H9 (cell line): ENCODE results near the gene ANXA1. TPM values are rescaled to one million over a fixed set of nuclear protein-coding genes. Genes with fewer than 3 reads are reported as not detected.

Experiments used
- DNase-seq: peaks from one replicate; pipeline ENCODE4 v3.0.0-alpha.2; 2017
- H2AFZ ChIP-seq: one replicate; pipeline ENCODE4 v1.6.1; 2013; ENCODE audit warnings: mild to moderate bottlenecking, low read length, control low read depth, moderate library complexity
- H2AK5ac ChIP-seq: 2 replicates; pipeline ENCODE4 v1.6.1; 2013; ENCODE audit warnings: low read length, control low read depth, mixed read lengths; ENCODE audit not compliant: insufficient read length
- H2BK120ac ChIP-seq: one replicate; pipeline ENCODE4 v1.6.1; 2013; ENCODE audit warnings: low read depth, mild to moderate bottlenecking, low read length, control low read depth, inconsistent platforms; ENCODE audit not compliant: poor library complexity, severe bottlenecking
- H2BK12ac ChIP-seq: 2 replicates; pipeline ENCODE4 v1.6.1; 2013; ENCODE audit warnings: low read length, control low read depth, mixed read lengths, low read depth; ENCODE audit not compliant: insufficient read length
- H2BK15ac ChIP-seq: 2 replicates; pipeline ENCODE4 v1.6.1; 2013; ENCODE audit warnings: low read depth, low read length, control low read depth
- H2BK20ac ChIP-seq: one replicate; pipeline ENCODE4 v1.6.1; 2013; ENCODE audit warnings: low read depth, mild to moderate bottlenecking, low read length, control low read depth, inconsistent platforms; ENCODE audit not compliant: poor library complexity, severe bottlenecking
- H2BK5ac ChIP-seq: 2 replicates; pipeline ENCODE4 v1.6.1; 2013; ENCODE audit warnings: low read length, control low read depth, mixed read lengths; ENCODE audit not compliant: insufficient read length
- H3K14ac ChIP-seq: 2 replicates; pipeline ENCODE4 v1.6.1; 2013; ENCODE audit warnings: low read length, control low read depth; ENCODE audit not compliant: insufficient read depth
- H3K18ac ChIP-seq: 2 replicates; pipeline ENCODE4 v1.6.1; 2013; ENCODE audit warnings: low read depth, mild to moderate bottlenecking, mixed read lengths, low read length, control low read depth; ENCODE audit not compliant: insufficient read length
- H3K23ac ChIP-seq: 2 replicates; pipeline ENCODE4 v1.6.1; 2013; ENCODE audit warnings: low read length, control low read depth, mixed read lengths, low read depth; ENCODE audit not compliant: insufficient read length
- H3K23me2 ChIP-seq: 2 replicates; pipeline ENCODE4 v1.6.1; 2013; ENCODE audit warnings: low read depth, mild to moderate bottlenecking, mixed read lengths, low read length, control low read depth; ENCODE audit not compliant: insufficient read length, poor library complexity, severe bottlenecking
- H3K27ac ChIP-seq: 2 replicates; pipeline ENCODE4 v1.5.1; 2013; ENCODE audit warnings: low read length, control low read depth, mixed read lengths, low read depth; ENCODE audit not compliant: insufficient read length
- H3K27me3 ChIP-seq: 2 replicates; pipeline ENCODE4 v1.6.1; 2013; ENCODE audit warnings: low read length, control low read depth, inconsistent platforms; ENCODE audit not compliant: insufficient read depth
- H3K4ac ChIP-seq: 2 replicates; pipeline ENCODE4 v1.6.1; 2013; ENCODE audit warnings: low read depth, mild to moderate bottlenecking, control low read depth, inconsistent platforms, low read length, moderate library complexity
- H3K4me1 ChIP-seq: 2 replicates; pipeline ENCODE4 v1.6.1; 2013; ENCODE audit warnings: low read length, control low read depth, inconsistent platforms; ENCODE audit not compliant: insufficient read depth
- H3K4me2 ChIP-seq: 2 replicates; pipeline ENCODE4 v1.6.1; 2013; ENCODE audit warnings: low read length, control low read depth, mixed read lengths; ENCODE audit not compliant: insufficient read length, insufficient read depth
- H3K56ac ChIP-seq: 2 replicates; pipeline ENCODE4 v1.6.1; 2013; ENCODE audit warnings: low read depth, mild to moderate bottlenecking, mixed read lengths, low read length, control low read depth; ENCODE audit not compliant: insufficient read length
- H3K79me1 ChIP-seq: 2 replicates; pipeline ENCODE4 v1.6.1; 2013; ENCODE audit warnings: low read depth, mild to moderate bottlenecking, moderate library complexity, low read length, control low read depth, inconsistent platforms; ENCODE audit not compliant: insufficient read depth, poor library complexity, severe bottlenecking
- H3K79me2 ChIP-seq: 2 replicates; pipeline ENCODE4 v1.6.1; 2013; ENCODE audit warnings: low read length, control low read depth, inconsistent platforms; ENCODE audit not compliant: insufficient read depth
- H3K9ac ChIP-seq: 2 replicates; pipeline ENCODE4 v1.6.1; 2013; ENCODE audit warnings: low read length, control low read depth, mixed read lengths; ENCODE audit not compliant: insufficient read length; ENCODE audit errors: extremely low read depth
- H3K9me3 ChIP-seq: one replicate; pipeline ENCODE4 v1.6.1; 2013; ENCODE audit warnings: low read depth, low read length, inconsistent platforms; ENCODE audit not compliant: control insufficient read depth
- H3T11ph ChIP-seq: one replicate; pipeline ENCODE4 v1.6.1; 2013; ENCODE audit warnings: mild to moderate bottlenecking, low read length, control low read depth, inconsistent platforms
- H4K20me1 ChIP-seq: one replicate; pipeline ENCODE4 v1.6.1; 2013; ENCODE audit not compliant: control insufficient read depth, insufficient read length, insufficient read depth
- H4K5ac ChIP-seq: 2 replicates; pipeline ENCODE4 v1.6.1; 2013; ENCODE audit warnings: low read depth, mild to moderate bottlenecking, mixed read lengths, low read length, control low read depth; ENCODE audit not compliant: insufficient read length
- H4K8ac ChIP-seq: replicated peaks from 2 replicates; pipeline ENCODE4 v1.6.1; 2013; ENCODE audit warnings: low read length, control low read depth, mixed read lengths, low read depth; ENCODE audit not compliant: insufficient read length
- H4K91ac ChIP-seq: 2 replicates; pipeline ENCODE4 v1.6.1; 2013; ENCODE audit warnings: low read depth, mild to moderate bottlenecking, moderate library complexity, mixed read lengths, low read length, control low read depth; ENCODE audit not compliant: insufficient read length
- H3K27ac Mint-ChIP-seq, 3 experiments: 2 replicates in 2 of 3; 3 replicates in 1 of 3; pipeline ENCODE4 v1.8.0; 2020 to 2021; ENCODE audit warnings: mixed read lengths in 3 of 3, mild to moderate bottlenecking in 1 of 3, moderate library complexity in 1 of 3
- H3K27me3 Mint-ChIP-seq: 2 replicates; pipeline ENCODE4 v1.8.0; 2021; ENCODE audit warnings: low read depth, mild to moderate bottlenecking, moderate library complexity, mixed read lengths
- H3K36me3 Mint-ChIP-seq, 3 experiments: 2 replicates in 2 of 3; 3 replicates in 1 of 3; pipeline ENCODE4 v1.8.0; 2020 to 2021; ENCODE audit warnings: low read depth in 3 of 3, mixed read lengths in 3 of 3; ENCODE audit not compliant: insufficient read depth in 1 of 3
- H3K4me1 Mint-ChIP-seq, 2 experiments: 2 replicates each; pipeline ENCODE4 v1.8.0; 2020; ENCODE audit warnings: mixed read lengths in 2 of 2
- H3K4me3 Mint-ChIP-seq, 2 experiments: 2 replicates in 1 of 2; 3 replicates in 1 of 2; pipeline ENCODE4 v1.8.0; 2020 to 2021; ENCODE audit warnings: mild to moderate bottlenecking in 2 of 2, mixed read lengths in 2 of 2, moderate library complexity in 1 of 2
- H3K9me3 Mint-ChIP-seq, 2 experiments: 2 replicates in 1 of 2; 3 replicates in 1 of 2; pipeline ENCODE4 v1.8.0; 2020; ENCODE audit warnings: mild to moderate bottlenecking in 2 of 2, mixed read lengths in 2 of 2, moderate library complexity in 1 of 2
- CTCF ChIP-seq: fragments of 200-600 bp; sonication (generic); conservative IDR thresholded peaks from 3 replicates; pipeline ENCODE4 v1.8.0; 2021; ENCODE audit warnings: antibody characterized with exemption, mild to moderate bottlenecking
- WGBS: extraction: QIAGEN DNeasy Blood & Tissue Kit; methylation state at CpG from one replicate; pipeline ENCODE4 v1.1.7; 2013; ENCODE audit warnings: missing lambda C conversion rate, low lambda C conversion rate, mixed read lengths; ENCODE audit not compliant: insufficient read length; ENCODE audit errors: extremely low coverage; 5-methylcytosine and 5-hydroxymethylcytosine counted together
- total RNA-seq: library from RNA; stranded (reverse); gene quantifications from 2 replicates; pipeline ENCODE4 v1.2.1, GENCODE V29; 2021

Gene ANXA1
- total RNA-seq, 1 experiment from 2014 or later, result 3.5 TPM

GRCh38 chr9:73114958-73115357, 36.7 kb upstream of the ANXA1 start:
- Mint-ChIP-seq H3K27me3 (no peaks in the 10 kb centered on the region), H3K27ac (no peak overlapping the region), H3K36me3 (no peaks in the 10 kb centered on the region), H3K9me3 (no peaks in the 10 kb centered on the region), H3K4me1 (no peaks in the 10 kb centered on the region), H3K4me3 (no peak overlapping the region)
- Histone ChIP-seq H4K8ac (no peak overlapping the region), H3K9ac (no peak overlapping the region), H3K9me3 (no peaks in the 10 kb centered on the region), H2BK20ac (no peak overlapping the region), H2BK15ac (no peak overlapping the region; the same call in 1 of the 2 replicates), H3T11ph (no peak overlapping the region), H2BK5ac (no peak overlapping the region), H3K27ac (no peak overlapping the region), H2BK120ac (no peak overlapping the region), H3K18ac (no peak overlapping the region), H3K4ac (no peak overlapping the region), H3K27me3 (no peaks in the 10 kb centered on the region), H3K4me1 (no peaks in the 10 kb centered on the region), H4K20me1 (no peaks in the 10 kb centered on the region), H3K23me2 (no peaks in the 10 kb centered on the region), H4K5ac (no peak overlapping the region), H2BK12ac (no peak overlapping the region), H2AK5ac (no peak overlapping the region), H2AFZ (no peak overlapping the region), H3K79me2 (no peaks in the 10 kb centered on the region), H3K56ac (no peak overlapping the region), H4K91ac (no peak overlapping the region), H3K4me2 (no peak overlapping the region), H3K14ac (no peak overlapping the region), H3K79me1 (no peaks in the 10 kb centered on the region), H3K23ac (no peak overlapping the region)
- no peak for TF ChIP-seq CTCF
- no peak for DNase-seq
- no CpG with 5 or more reads among the region's 1 CpG for WGBS
